GM11168 (cell line): ENCODE measurements around the gene EFR3B.
"Not testable (repeated sequence)": the region's sequence is repeated elsewhere in the genome, so short reads cannot be mapped to it uniquely, and the experiment has no call there.

Source experiments
- in situ Hi-C: fragments of 300-500 bp; cut with MboI; formaldehyde crosslinking; loops from one replicate; pipeline ENCODE4 v1.12.0; 2022; ENCODE audit warnings: low sequenced_read_pairs; ENCODE audit not compliant: unreplicated experiment

EFR3B gene, protein sequence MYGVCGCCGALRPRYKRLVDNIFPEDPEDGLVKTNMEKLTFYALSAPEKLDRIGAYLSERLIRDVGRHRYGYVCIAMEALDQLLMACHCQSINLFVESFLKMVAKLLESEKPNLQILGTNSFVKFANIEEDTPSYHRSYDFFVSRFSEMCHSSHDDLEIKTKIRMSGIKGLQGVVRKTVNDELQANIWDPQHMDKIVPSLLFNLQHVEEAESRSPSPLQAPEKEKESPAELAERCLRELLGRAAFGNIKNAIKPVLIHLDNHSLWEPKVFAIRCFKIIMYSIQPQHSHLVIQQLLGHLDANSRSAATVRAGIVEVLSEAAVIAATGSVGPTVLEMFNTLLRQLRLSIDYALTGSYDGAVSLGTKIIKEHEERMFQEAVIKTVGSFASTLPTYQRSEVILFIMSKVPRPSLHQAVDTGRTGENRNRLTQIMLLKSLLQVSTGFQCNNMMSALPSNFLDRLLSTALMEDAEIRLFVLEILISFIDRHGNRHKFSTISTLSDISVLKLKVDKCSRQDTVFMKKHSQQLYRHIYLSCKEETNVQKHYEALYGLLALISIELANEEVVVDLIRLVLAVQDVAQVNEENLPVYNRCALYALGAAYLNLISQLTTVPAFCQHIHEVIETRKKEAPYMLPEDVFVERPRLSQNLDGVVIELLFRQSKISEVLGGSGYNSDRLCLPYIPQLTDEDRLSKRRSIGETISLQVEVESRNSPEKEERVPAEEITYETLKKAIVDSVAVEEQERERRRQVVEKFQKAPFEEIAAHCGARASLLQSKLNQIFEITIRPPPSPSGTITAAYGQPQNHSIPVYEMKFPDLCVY

GRCh38 chr2:25041928-25042320, at the start of gene EFR3B:
Gene EFR3B (plus strand): TSS chr2:25042076. CDS start chr2:25042313, 237 bp downstream.
- in situ Hi-C loops = no loop called here

DNA sequence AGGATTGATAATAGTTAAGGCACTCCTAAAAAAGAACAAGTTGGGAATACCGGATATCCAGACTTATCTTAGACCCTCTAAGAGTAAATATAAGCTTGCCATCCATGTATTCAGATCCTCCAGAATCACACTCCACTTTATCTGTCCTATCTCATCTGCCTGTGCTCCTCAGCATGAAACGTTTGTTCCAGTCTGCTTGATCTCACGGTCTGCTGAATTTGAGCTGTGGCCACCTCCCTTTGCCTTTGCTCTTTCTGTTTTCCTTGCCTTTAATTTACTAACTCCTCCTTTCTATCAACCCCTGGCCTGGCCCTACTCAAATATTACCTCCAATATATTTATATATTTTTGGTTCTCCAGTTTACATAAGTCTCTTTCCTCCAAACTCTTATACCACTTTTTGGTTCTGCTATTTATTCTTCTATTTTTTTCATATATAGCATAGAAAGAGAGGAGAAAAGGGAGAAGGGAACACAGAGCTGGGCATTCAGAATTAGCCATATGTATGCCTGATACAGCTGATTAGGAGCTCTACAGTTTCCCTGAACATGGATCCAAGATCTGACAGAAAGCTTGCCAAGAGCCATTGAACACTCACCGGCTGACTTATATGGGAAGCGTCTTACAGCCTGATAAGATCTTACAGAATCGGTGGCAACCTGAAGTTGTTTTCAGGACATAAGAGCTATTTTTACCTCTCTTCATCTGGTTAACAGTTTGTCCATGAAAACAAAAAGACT, 48.3 kb upstream of the EFR3B start:
- in situ Hi-C loops = no loop called here

- in situ Hi-C loops = no loop called here
Measured at GRCh38 chr2:24994146-24994724, 47.6 kb upstream of the EFR3B start.

- in situ Hi-C loops = not testable (repeated sequence)
Measured at GRCh38 chr2:24999097-24999496, 42.8 kb upstream of the EFR3B start.

- in situ Hi-C loops = no loop called here
Measured at GRCh38 chr2:25000036-25000435, 41.8 kb upstream of the EFR3B start.

- in situ Hi-C loops = no loop called here
Measured at GRCh38 chr2:25000503-25001324, 41.2 kb upstream of the EFR3B start.

- in situ Hi-C loops = no loop called here
Measured at GRCh38 chr2:25001325-25001637, 40.6 kb upstream of the EFR3B start.

- in situ Hi-C loops = no loop called here
Measured at GRCh38 chr2:25002066-25002465, 39.8 kb upstream of the EFR3B start.

- in situ Hi-C loops = no loop called here
Measured at GRCh38 chr2:25009954-25010353, 31.9 kb upstream of the EFR3B start.

DNA sequence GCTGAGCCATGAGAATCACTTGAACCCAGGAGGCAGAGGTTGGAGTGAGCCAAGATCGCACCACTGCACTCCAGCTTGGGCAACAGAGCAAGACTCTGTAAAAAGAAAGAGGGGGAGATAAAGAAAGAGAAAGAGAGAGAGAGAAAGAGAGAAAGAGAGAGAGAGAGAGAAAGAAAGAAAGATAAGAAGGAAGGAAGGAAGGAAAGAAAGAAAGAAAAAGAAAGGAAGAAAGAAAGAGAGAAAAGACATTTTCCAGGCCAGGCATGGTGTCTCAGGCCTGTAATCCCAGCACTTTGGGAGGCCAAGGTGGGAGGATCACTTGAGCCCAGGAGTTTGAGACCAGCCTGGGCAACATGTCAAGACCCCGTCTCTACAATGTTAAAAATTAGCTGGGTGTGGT, 30.5 kb upstream of the EFR3B start:
- in situ Hi-C loops = not testable (repeated sequence)

- in situ Hi-C loops = no loop called here
Measured at GRCh38 chr2:25014631-25015030, 27.2 kb upstream of the EFR3B start.

DNA sequence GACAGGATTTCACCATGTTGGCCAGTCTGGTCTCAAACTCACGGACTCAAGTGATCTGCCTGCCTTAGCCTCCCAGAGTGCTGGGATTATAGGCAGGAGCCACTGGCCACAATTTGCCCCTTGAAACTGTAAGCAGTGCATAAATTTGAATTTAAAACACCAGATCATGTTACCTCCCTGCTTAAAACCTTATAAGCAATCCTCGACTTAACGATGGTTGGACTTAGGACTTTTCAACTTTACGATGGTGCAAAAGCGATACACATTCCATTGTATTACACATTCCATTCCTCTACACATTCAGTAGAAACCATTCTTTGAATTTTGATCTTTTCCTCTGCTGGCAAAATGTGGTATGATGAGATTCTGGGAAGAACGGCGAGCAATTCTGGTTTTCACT, 23.2 kb upstream of the EFR3B start:
- in situ Hi-C loops = no loop called here

GRCh38 chr2:25021791-25022362, 20.0 kb upstream of the EFR3B start:
- in situ Hi-C loops = no loop called here

- in situ Hi-C loops = no loop called here
Measured at GRCh38 chr2:25023333-25023732, 18.5 kb upstream of the EFR3B start.

DNA sequence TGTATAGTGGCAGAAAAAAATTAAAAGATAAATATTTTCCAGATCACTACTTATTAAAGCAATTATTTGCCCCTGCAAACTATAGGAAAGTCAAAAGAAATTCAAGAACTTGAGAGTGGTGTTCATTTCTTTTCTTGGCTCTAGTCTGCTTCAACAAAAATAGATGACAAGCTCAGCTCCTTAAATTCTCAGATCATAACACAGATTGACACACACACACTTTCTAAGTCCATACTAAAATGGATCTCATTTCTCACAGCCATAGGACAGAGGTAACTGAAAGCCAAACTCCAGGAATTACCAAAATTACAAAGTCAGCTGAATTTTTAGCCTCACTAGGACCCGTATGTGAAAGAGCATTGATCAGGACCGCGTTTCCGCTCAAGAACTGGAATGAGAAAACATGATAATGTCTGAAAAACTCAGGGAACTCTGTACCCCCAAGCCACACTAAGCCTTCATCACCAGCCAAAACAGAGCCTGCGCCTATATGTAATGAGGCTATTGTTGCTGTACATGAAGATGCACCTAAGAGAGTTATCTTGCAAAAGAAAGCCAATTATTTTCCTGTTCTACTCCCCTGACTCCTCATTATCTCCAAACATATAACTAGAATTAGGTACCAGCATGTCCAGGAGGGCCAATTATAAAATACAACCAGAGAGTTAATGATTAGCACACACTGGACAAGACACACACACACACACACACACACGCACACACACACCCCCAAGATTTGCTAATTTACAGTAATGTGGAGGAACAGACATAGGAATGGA, 16.5 kb upstream of the EFR3B start:
- in situ Hi-C loops = no loop called here

GRCh38 chr2:25026008-25026530, 15.8 kb upstream of the EFR3B start:
- in situ Hi-C loops = no loop called here

DNA sequence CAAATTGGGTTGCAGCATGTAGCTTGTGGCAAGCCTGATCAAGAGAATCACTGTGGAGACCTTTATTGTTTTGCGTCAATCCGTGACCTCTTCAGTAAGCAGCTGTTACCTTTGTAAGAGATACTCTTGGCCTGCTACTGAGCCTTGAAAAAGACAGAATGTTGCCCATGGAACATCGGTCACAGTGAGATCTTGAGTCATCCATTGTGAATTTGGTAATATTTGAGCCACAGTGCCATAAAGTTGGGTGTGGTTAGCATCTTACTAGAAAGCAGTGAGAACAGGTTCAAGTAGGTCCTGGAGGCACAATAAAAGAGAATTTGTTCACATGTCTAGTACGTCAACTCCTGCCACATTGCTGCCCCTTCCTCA, 12.7 kb upstream of the EFR3B start:
- in situ Hi-C loops = no loop called here

- in situ Hi-C loops = no loop called here
Measured at GRCh38 chr2:25030702-25031101, 11.2 kb upstream of the EFR3B start.

GRCh38 chr2:25032094-25032493, 9.8 kb upstream of the EFR3B start:
- in situ Hi-C loops = no loop called here
